Lung (tissue), 12 donors: Measurements from ENCODE around the gene ACTN1. TPM values are rescaled to one million over a fixed set of nuclear protein-coding genes. Genes with fewer than 3 reads are reported as not detected.

Experiments
- ATAC-seq: fragments of 200-7000 bp; cut with Tn5 transposase; one replicate; pipeline ENCODE4 v1.9.1; 2020; ENCODE audit warnings: moderate number of reproducible peaks; ENCODE audit not compliant: insufficient read depth, low FRiP score
- DNase-seq, 3 donors: peaks; one replicate each; pipeline ENCODE4 v3.0.0-alpha.2; 2013 to 2017
- H3K27ac ChIP-seq, 2 donors: one replicate each; pipeline ENCODE4 v1.5.1; 2013; ENCODE audit warnings: mild to moderate bottlenecking in 2 of 2, moderate library complexity in 2 of 2, control low read depth in 1 of 2, inconsistent platforms in 1 of 2, low read depth in 1 of 2, low read length in 1 of 2
- H3K27me3 ChIP-seq, 3 donors: one replicate each; pipeline ENCODE4 v1.5.1; 2013; ENCODE audit warnings: low read length in 2 of 3; ENCODE audit not compliant: control insufficient read depth in 3 of 3, insufficient read depth in 3 of 3
- H3K36me3 ChIP-seq, 4 donors: one replicate each; pipeline ENCODE4 v1.5.1; 2013; ENCODE audit warnings: low read length in 4 of 4, mild to moderate bottlenecking in 1 of 4, moderate library complexity in 1 of 4; ENCODE audit not compliant: control insufficient read depth in 4 of 4, insufficient read depth in 4 of 4
- H3K4me1 ChIP-seq, 5 donors: one replicate each; pipeline ENCODE4 v1.5.1; 2013; ENCODE audit warnings: low read length in 5 of 5, mild to moderate bottlenecking in 2 of 5, moderate library complexity in 1 of 5; ENCODE audit not compliant: control insufficient read depth in 5 of 5, insufficient read depth in 5 of 5
- H3K4me3 ChIP-seq: one replicate; pipeline ENCODE4 v1.5.1; 2013; ENCODE audit warnings: mild to moderate bottlenecking, control low read depth, moderate library complexity
- H3K9ac ChIP-seq, 2 donors: one replicate each; pipeline ENCODE4 v1.5.1; 2013; ENCODE audit warnings: low read length in 2 of 2, control low read depth in 1 of 2; ENCODE audit not compliant: insufficient read depth in 1 of 2
- H3K9me3 ChIP-seq, 4 donors: one replicate each; pipeline ENCODE4 v1.5.1; 2013; ENCODE audit warnings: low read length in 3 of 4, mild to moderate bottlenecking in 1 of 4, moderate library complexity in 1 of 4; ENCODE audit not compliant: control insufficient read depth in 4 of 4, insufficient read depth in 3 of 4
- CTCF ChIP-seq: IDR thresholded peaks from 2 replicates; pipeline ENCODE4 v1.5.1; 2012; ENCODE audit warnings: mild to moderate bottlenecking; ENCODE audit errors: control extremely low read depth, extremely low read depth
- WGBS, 2 donors: extraction: QIAGEN DNeasy Blood & Tissue Kit; methylation state at CpG; one replicate each; pipeline ENCODE4 v1.1.7; 2013; 5-methylcytosine and 5-hydroxymethylcytosine counted together
- polyA plus RNA-seq, 2 donors: library from polyadenylated mRNA; stranded (reverse); fragments of 200-250 nt; gene quantifications; one replicate each; pipeline ENCODE4 v1.2.1, GENCODE V29; 2013
- total RNA-seq, 2 donors: library from RNA; depleted of rRNA in 1 of 2; stranded (reverse); fragments of >200 nt in 1 of 2; gene quantifications; one replicate each; pipeline ENCODE4 v1.2.1, GENCODE V29; 2014 to 2021
- donor health status: control.
- donor health status: control.
- donor health status: Bipolar disorder and iron deficiency.
- donor health status: healthy.
- donor health status: DM: yes; HTN: yes; CAD: no.

The ACTN1 gene
- total and polyA plus RNA-seq, 4 donors = 40.9 to 168 (median 117) TPM

GRCh38 chr14:68878908-68879307, 100.2 kb downstream of the ACTN1 start:
- Histone ChIP-seq H3K27me3 (no peaks in the 10 kb centered on the region), H3K27ac (no peak overlapping the region), H3K9me3 (no peaks in the 10 kb centered on the region), H3K4me1 (peaks cover 0 to 2% (median 0%) of the 10 kb centered on the region in 5 donors), H3K36me3 (peaks cover 30 to 61% (median 58%) of the 10 kb centered on the region in 4 donors), H3K4me3 (no peak overlapping the region), H3K9ac (no peak overlapping the region)
- WGBS, 2 donors = 89 to 93% methylated on average over 17 to 20 of the region's 20 CpGs
- DNase-seq = no peak
- ATAC-seq = no peak
- no peak for TF ChIP-seq CTCF

- WGBS, 2 donors = 92 to 95% methylated on average over 18 of the region's 18 CpGs
- H3K4me1 ChIP-seq = peaks cover 0 to 2% (median 0%) of the 10 kb centered on the region in 5 donors
- no peak overlapping the region for H3K4me3 ChIP-seq
- H3K36me3 ChIP-seq = peaks cover 37 to 61% (median 59%) of the 10 kb centered on the region in 4 donors
- no peaks in the 10 kb centered on the region for H3K27me3 ChIP-seq
- no peak for TF ChIP-seq CTCF
- H3K9me3 ChIP-seq = no peaks in the 10 kb centered on the region
- DNase-seq = no peak
- ATAC-seq = no peak
- H3K9ac ChIP-seq = no peak overlapping the region
- no peak overlapping the region for H3K27ac ChIP-seq
These were observed 101.0 kb downstream of the ACTN1 start for GRCh38 chr14:68877993-68878575.

DNA sequence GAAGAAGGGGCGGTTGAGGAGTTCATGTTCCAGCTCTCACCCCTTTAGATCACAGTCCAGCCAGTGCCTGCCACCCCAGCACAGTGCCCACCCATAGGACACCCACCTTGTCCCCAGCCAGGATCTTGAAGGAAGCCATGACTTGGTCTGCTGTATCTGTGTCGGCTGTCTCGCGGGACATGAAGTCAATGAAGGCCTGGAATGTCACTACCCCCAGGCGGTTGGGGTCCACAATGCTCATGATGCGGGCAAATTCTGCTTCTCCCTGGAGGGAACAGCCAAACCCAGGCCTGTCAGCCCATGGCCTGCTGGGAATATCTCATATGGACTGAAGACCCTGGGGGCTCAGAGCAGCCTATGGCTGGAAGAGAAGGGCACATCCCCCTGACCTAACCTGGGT, 102.1 kb downstream of the ACTN1 start:
- Histone ChIP-seq H3K4me1 (no peaks in the 10 kb centered on the region), H3K27me3 (no peaks in the 10 kb centered on the region), H3K36me3 (peaks cover 37 to 58% (median 54%) of the 10 kb centered on the region in 4 donors), H3K9me3 (no peaks in the 10 kb centered on the region), H3K9ac (no peak overlapping the region), H3K27ac (no peak overlapping the region), H3K4me3 (no peak overlapping the region)
- no peak for TF ChIP-seq CTCF
- DNase-seq (no peak), ATAC-seq (no peak)
- WGBS, 2 donors = 96 to 98% methylated on average over 6 of the region's 6 CpGs

DNA sequence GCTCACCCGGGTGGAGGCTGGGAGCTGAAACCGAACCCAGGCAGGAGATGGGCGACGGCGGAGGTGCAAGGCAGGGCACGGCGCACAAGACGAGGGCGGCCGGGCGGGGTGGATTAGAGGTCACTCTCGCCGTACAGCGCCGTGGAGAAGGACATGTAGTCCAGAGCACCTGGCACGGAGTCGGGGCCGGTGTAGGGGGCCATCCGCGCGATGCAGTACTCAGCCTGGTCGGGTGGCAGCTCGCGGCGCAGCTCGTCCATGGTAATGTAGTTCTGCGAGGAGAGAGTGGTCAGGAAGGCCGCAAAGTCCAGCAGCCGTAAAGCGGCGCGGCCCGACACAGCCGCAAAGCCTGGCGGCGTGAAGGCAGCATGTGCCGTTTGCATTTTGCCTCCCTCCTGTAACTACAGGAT, 104.4 kb downstream of the ACTN1 start:
- Histone ChIP-seq H3K9ac (no peak overlapping the region), H3K27ac (no peak overlapping the region), H3K27me3 (no peaks in the 10 kb centered on the region), H3K4me1 (no peaks in the 10 kb centered on the region), H3K36me3 (peaks cover 35 to 55% (median 44%) of the 10 kb centered on the region in 4 donors), H3K9me3 (peaks cover 0 to 1% (median 0%) of the 10 kb centered on the region in 4 donors), H3K4me3 (no peak overlapping the region)
- peak in 1 of 3 donors; percentile 13 for DNase-seq
- 91 to 96% methylated on average over 37 of the region's 37 CpGs for WGBS, 2 donors
- no peak for TF ChIP-seq CTCF
- ATAC-seq = peak; percentile 13
